Upper lobe of right lung (tissue), 1 donor: ENCODE measurements around the gene TEX53. TPM values are rescaled to one million over a fixed set of nuclear protein-coding genes. Genes with fewer than 3 reads are reported as not detected.

Source experiments
- ATAC-seq: fragments of 200-7000 bp; cut with Tn5 transposase; one replicate; pipeline ENCODE4 v1.9.1; 2020; ENCODE audit warnings: mild to moderate bottlenecking, moderate library complexity
- DNase-seq: peaks from one replicate; pipeline ENCODE4 v3.0.0-alpha.2; 2020
- H3K27ac ChIP-seq: fragments of 200-600 bp; one replicate; pipeline ENCODE4 v1.8.0; 2022
- H3K27me3 ChIP-seq: fragments of 200-600 bp; one replicate; pipeline ENCODE4 v1.8.0; 2022; ENCODE audit warnings: mild to moderate bottlenecking
- H3K36me3 ChIP-seq: fragments of 200-600 bp; one replicate; pipeline ENCODE4 v1.8.0; 2022
- H3K4me1 ChIP-seq: fragments of 200-600 bp; one replicate; pipeline ENCODE4 v1.8.0; 2022
- H3K4me3 ChIP-seq: fragments of 200-600 bp; one replicate; pipeline ENCODE4 v1.8.0; 2022; ENCODE audit warnings: mild to moderate bottlenecking
- H3K9me3 ChIP-seq: fragments of 200-600 bp; one replicate; pipeline ENCODE4 v1.8.0; 2022
- intact Hi-C: fragments of 100-400 bp; cut with DNase I; formaldehyde crosslinking; loops from one replicate; pipeline ENCODE4 v1.11.0; 2022
- total RNA-seq: library from RNA; stranded (reverse); fragmentation: NEBNext Ultra II Directional; extraction: Animal tissue kit (Norgen Biotek cat#: 25700); gene quantifications from one replicate; pipeline ENCODE4 v1.2.1, GENCODE V29; 2021
- TF ChIP-seq, protein P1 (sequence below): fragments of 200-600 bp; IDR thresholded peaks from one replicate; pipeline ENCODE4 v1.8.0; 2022; ENCODE audit warnings: antibody characterized with exemption
- donor health status: DM: no; HTN: yes; CAD: no; lungs with severe emphysema.

TEX53 gene
- total RNA-seq, 1 donor from 2014 or later: not detected

- intact Hi-C loops: no loop called here
- no peaks in the 10 kb centered on the region for H3K36me3 ChIP-seq
- H3K4me1 ChIP-seq: no peaks in the 10 kb centered on the region
- H3K27me3 ChIP-seq: no peaks in the 10 kb centered on the region
- H3K9me3 ChIP-seq: no peaks in the 10 kb centered on the region
- TF ChIP-seq, protein P1, sequence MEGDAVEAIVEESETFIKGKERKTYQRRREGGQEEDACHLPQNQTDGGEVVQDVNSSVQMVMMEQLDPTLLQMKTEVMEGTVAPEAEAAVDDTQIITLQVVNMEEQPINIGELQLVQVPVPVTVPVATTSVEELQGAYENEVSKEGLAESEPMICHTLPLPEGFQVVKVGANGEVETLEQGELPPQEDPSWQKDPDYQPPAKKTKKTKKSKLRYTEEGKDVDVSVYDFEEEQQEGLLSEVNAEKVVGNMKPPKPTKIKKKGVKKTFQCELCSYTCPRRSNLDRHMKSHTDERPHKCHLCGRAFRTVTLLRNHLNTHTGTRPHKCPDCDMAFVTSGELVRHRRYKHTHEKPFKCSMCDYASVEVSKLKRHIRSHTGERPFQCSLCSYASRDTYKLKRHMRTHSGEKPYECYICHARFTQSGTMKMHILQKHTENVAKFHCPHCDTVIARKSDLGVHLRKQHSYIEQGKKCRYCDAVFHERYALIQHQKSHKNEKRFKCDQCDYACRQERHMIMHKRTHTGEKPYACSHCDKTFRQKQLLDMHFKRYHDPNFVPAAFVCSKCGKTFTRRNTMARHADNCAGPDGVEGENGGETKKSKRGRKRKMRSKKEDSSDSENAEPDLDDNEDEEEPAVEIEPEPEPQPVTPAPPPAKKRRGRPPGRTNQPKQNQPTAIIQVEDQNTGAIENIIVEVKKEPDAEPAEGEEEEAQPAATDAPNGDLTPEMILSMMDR: no peak
- ATAC-seq (no peak), DNase-seq (no peak)
- H3K4me3 ChIP-seq: no peak overlapping the region
- H3K27ac ChIP-seq: no peak overlapping the region
Observed at GRCh38 chr9:114691046-114691955, 33.7 kb upstream of the TEX53 start.

DNA sequence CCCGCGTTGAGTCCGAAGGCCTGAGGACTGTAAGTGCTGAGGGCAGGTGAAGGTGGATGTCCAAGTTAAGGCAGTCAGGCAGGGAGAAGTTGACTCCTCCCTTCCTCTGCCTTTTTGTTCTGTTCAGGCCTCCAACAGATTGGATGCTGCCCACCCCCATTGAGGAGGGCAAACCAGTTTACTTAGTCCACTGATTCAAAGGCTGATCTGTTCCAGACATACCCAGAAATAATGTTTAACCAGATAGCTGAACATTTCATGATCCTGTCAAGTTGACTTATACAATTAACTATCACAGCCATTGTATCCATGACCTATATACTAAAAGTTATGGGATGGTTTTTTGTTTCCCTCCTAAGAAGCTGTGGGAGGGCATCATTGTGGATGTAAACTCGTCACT is 32.7 kb upstream of the TEX53 start:
- DNase-seq: no peak
- H3K9me3 ChIP-seq: no peaks in the 10 kb centered on the region
- TF ChIP-seq, protein P1: no peak
- no peak overlapping the region for H3K4me3 ChIP-seq
- no peak for ATAC-seq
- intact Hi-C loops: no loop called here
- H3K36me3 ChIP-seq: no peaks in the 10 kb centered on the region
- no peaks in the 10 kb centered on the region for H3K27me3 ChIP-seq
- H3K27ac ChIP-seq: no peak overlapping the region
- H3K4me1 ChIP-seq: no peaks in the 10 kb centered on the region

DNA sequence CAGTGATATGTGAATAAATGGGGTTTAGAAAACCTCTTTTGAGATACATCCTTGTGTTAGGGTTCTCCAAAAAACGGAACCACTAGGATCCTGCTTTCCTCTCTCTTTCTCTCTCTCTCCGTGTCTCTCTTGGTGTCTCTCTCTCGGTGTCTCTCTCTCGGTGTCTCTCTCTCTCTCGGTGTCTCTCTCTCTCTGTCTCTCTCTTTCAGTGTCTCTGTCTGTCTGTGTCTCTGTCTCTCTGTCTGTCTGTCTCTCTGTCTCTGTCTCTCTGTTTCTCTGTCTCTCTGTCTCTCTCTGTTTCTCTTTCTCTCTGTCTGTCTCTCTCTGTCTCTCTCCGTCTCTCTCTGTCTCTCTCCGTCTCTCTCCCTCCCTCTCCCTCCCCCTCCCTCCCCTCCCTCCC is 32.2 kb upstream of the TEX53 start:
- intact Hi-C loops: no loop called here
- H3K36me3 ChIP-seq: no peaks in the 10 kb centered on the region

DNA sequence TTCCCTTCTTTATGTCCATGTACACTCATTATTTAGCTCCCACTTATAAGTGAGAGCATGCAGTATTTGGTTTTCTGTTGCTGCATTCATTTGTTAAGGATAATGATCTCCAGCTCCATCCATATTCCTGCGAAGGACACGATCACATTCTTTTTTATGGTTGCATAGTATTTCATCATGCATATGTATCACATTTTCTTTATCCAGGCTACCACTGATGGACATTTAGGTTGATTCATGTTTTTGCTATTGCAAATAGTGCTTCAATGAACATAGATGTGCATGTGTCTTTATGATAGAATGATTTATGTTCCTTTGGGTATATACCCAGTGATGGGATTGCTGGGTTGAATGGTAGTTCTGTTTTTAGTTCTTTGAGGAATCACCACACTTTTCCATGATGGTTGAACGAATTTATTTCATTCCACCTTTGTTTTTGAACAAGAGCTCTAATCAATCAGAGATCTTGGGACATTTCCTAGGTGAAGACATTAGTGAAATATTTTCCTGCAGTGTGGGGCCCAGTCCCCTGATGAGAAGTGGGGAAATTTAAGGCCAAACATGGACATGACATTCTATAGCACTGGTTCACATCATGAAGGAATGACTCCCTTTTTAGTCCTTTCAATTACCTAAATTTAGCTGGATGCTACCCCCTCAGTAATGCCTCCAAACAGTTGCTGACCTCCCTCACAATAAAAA is 31.5 kb upstream of the TEX53 start:
- Histone ChIP-seq H3K27me3 (no peaks in the 10 kb centered on the region), H3K9me3 (no peaks in the 10 kb centered on the region), H3K4me1 (no peaks in the 10 kb centered on the region), H3K36me3 (no peaks in the 10 kb centered on the region), H3K4me3 (no peak overlapping the region), H3K27ac (no peak overlapping the region)
- ATAC-seq (no peak), DNase-seq (no peak)
- TF ChIP-seq, protein P1: no peak
- intact Hi-C loops: no loop called here

More for the DNA sequence above, 32.2 kb upstream of the TEX53 start:
- no peak for ATAC-seq
- Histone ChIP-seq H3K9me3 (no peaks in the 10 kb centered on the region), H3K4me3 (no peak overlapping the region), H3K4me1 (no peaks in the 10 kb centered on the region), H3K27me3 (no peaks in the 10 kb centered on the region), H3K27ac (no peak overlapping the region)
- no peak for DNase-seq
- TF ChIP-seq, protein P1: no peak

DNA sequence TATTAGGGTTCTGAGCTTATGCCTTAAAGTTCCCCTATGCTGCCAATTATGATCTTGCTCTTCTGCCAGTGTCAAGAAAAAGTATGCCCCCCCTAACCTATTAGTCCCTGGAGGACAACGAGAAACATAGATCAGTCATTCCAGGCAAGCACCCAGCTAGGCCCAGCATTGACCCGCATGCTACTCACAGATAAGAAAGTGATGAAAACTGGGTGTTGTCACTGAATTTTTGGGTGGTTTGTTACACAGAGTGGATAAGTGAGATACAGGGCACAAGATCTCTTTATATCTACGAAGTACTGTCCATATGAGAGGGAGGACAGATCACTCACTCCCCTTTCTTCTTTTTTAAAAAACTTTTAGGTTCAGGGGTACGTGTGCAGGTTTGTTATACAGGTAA is 30.8 kb upstream of the TEX53 start:
- DNase-seq (no peak), ATAC-seq (no peak)
- TF ChIP-seq, protein P1: no peak
- Histone ChIP-seq H3K4me1 (no peaks in the 10 kb centered on the region), H3K9me3 (no peaks in the 10 kb centered on the region), H3K4me3 (no peak overlapping the region), H3K27me3 (no peaks in the 10 kb centered on the region), H3K36me3 (no peaks in the 10 kb centered on the region), H3K27ac (no peak overlapping the region)
- intact Hi-C loops: no loop called here
